HepG2 (cell line): ENCODE results near the gene GYS1. TPM values are rescaled to one million over a fixed set of nuclear protein-coding genes. Genes with fewer than 3 reads are reported as not detected.
A peak's percentile ranks its signal among the peaks of the same experiment; 100 is the strongest.

ENCODE experiments used
- ATF5 ChIP-seq: sonication (generic); formaldehyde crosslinking; IDR thresholded peaks from 2 replicates; pipeline ENCODE4 v1.4.0; 2020; ENCODE audit warnings: mild to moderate bottlenecking, low read depth, missing genetic modification reagents
- ATF7 ChIP-seq, 2 experiments: fragments of 450-650 bp in 1 of 2; sonication (generic) in 1 of 2; formaldehyde crosslinking in 1 of 2; IDR thresholded peaks; 2 replicates each; pipeline versions ENCODE4 v1.4.0 to v1.6.1; 2016 to 2020; ENCODE audit warnings: antibody characterized with exemption in 1 of 2, mild to moderate bottlenecking in 1 of 2, missing genetic modification reagents in 1 of 2
- ATF7-NPFF ChIP-seq: sonication (generic); formaldehyde crosslinking; IDR thresholded peaks from 2 replicates; pipeline ENCODE4 v1.8.1; 2023; ENCODE audit warnings: mild to moderate bottlenecking, low read depth, missing genetic modification reagents, moderate library complexity
- DNMT3B ChIP-seq: conservative IDR thresholded peaks from 2 replicates; pipeline ENCODE4 v1.6.1; 2016; ENCODE audit warnings: missing biosample characterization, control low read depth
- KLF12 ChIP-seq: sonication (generic); formaldehyde crosslinking; IDR thresholded peaks from 2 replicates; pipeline ENCODE4 v1.4.0; 2020; ENCODE audit warnings: missing genetic modification reagents, borderline replicate concordance
- MAFG ChIP-seq: sonication (generic); formaldehyde crosslinking; IDR thresholded peaks from 2 replicates; pipeline ENCODE4 v1.5.1; 2020; ENCODE audit warnings: mild to moderate bottlenecking, missing genetic modification reagents
- NFIC ChIP-seq: IDR thresholded peaks from 2 replicates; pipeline ENCODE4 v1.6.1; 2012; ENCODE audit warnings: mild to moderate bottlenecking, low read length, inconsistent platforms
- PBX3 ChIP-seq: sonication (generic); formaldehyde crosslinking; IDR thresholded peaks from 2 replicates; pipeline ENCODE4 v1.8.1; 2023; ENCODE audit warnings: missing genetic modification reagents, inconsistent platforms, borderline replicate concordance
- POLR2A ChIP-seq, 2 experiments: IDR thresholded peaks; 2 replicates each; pipeline ENCODE4 v1.6.1; 2011; ENCODE audit warnings: low read depth in 2 of 2, low read length in 2 of 2, mild to moderate bottlenecking in 1 of 2, moderate library complexity in 1 of 2; ENCODE audit not compliant: insufficient read depth in 1 of 2
- SIN3B ChIP-seq: fragments of 150-350 bp; IDR thresholded peaks from 2 replicates; pipeline ENCODE4 v1.6.1; 2014; ENCODE audit warnings: low read length
- SUZ12 ChIP-seq: fragments of 150-350 bp; IDR thresholded peaks from 2 replicates; pipeline ENCODE4 v1.6.1; 2014; ENCODE audit warnings: low read depth, low read length
- TRIM22 ChIP-seq: fragments of 450-650 bp; IDR thresholded peaks from 2 replicates; pipeline ENCODE4 v1.6.1; 2017
- U2AF2 ChIP-seq: fragments of 200-400 bp; formaldehyde crosslinking; IDR thresholded peaks from 2 replicates; pipeline ENCODE4 v1.6.1; 2017; ENCODE audit warnings: low read depth, mild to moderate bottlenecking, low read length
- YEATS2 ChIP-seq: sonication (generic); formaldehyde crosslinking; IDR thresholded peaks from 2 replicates; pipeline ENCODE4 v1.4.0; 2020; ENCODE audit warnings: missing genetic modification reagents, borderline replicate concordance
- ZNF235 ChIP-seq: sonication (generic); formaldehyde crosslinking; IDR thresholded peaks from 2 replicates; pipeline ENCODE4 v1.8.1; 2023; ENCODE audit warnings: mild to moderate bottlenecking, missing genetic modification reagents, borderline replicate concordance
- ZNF326 ChIP-seq: sonication (generic); formaldehyde crosslinking; IDR thresholded peaks from 2 replicates; pipeline ENCODE4 v1.4.0; 2020; ENCODE audit warnings: missing genetic modification reagents, borderline replicate concordance
- ZNF333 ChIP-seq: sonication (generic); formaldehyde crosslinking; IDR thresholded peaks from 2 replicates; pipeline ENCODE4 v1.4.0; 2020; ENCODE audit warnings: mild to moderate bottlenecking, missing genetic modification reagents, borderline replicate concordance
- ZNF44 ChIP-seq: sonication (generic); formaldehyde crosslinking; IDR thresholded peaks from 2 replicates; pipeline ENCODE4 v1.5.1; 2020; ENCODE audit warnings: mild to moderate bottlenecking, missing genetic modification reagents
- ZNF770 ChIP-seq: sonication (generic); formaldehyde crosslinking; IDR thresholded peaks from 2 replicates; pipeline ENCODE4 v1.5.0; 2020; ENCODE audit warnings: mild to moderate bottlenecking, missing genetic modification reagents
- polyA plus RNA-seq, 8 experiments: library from polyadenylated mRNA; depleted of rRNA in 3 of 8; stranded (reverse) in 7 of 8; unstranded in 1 of 8; fragments of >200 nt; fragmentation: Illumina TruSeq in 4 of 8; extraction: Trizol in 4 of 8; gene quantifications; 2 replicates each; pipeline versions ENCODE4 v1.2.1 to v1.2.3, GENCODE V29; 2011 to 2016; ENCODE audit warnings: low read depth in 4 of 8, missing spikeins in 1 of 8, mixed read lengths in 1 of 8; ENCODE audit not compliant: insufficient read depth in 1 of 8
- total RNA-seq, 5 experiments: library from RNA; depleted of rRNA; stranded (reverse); fragments of >200 nt; fragmentation: Illumina TruSeq; extraction: Trizol; gene quantifications; 2 replicates each; pipeline ENCODE4 v1.2.3, GENCODE V29; 2016; ENCODE audit warnings: low read depth in 1 of 5

The GYS1 gene
- total and polyA plus RNA-seq, 2 of the 13 experiments (the other 11 are each of a cell fraction or from before 2014, with no cell fraction given) = 18.4 to 42.1 TPM

- TF ChIP-seq ZNF770 = no peak
- no peak for TF ChIP-seq ZNF44
- TF ChIP-seq YEATS2 (CRISPR knock-in tag) = no peak
- no peak for TF ChIP-seq SUZ12
- no peak for TF ChIP-seq MAFG (CRISPR knock-in tag)
- no peak for TF ChIP-seq TRIM22
- no peak for TF ChIP-seq U2AF2
- TF ChIP-seq ZNF235 (CRISPR knock-in tag) = 0 out of 2 replicates have a peak, but pooled peaks have one; percentile 46
- no peak for TF ChIP-seq ZNF333 (CRISPR knock-in tag)
- TF ChIP-seq ATF5 (CRISPR knock-in tag) = no peak; the same call in 1 of the 2 replicates
- 0 out of 2 replicates have a peak, but pooled peaks have one; percentile 47 for TF ChIP-seq PBX3 (CRISPR knock-in tag)
- TF ChIP-seq ATF7 (IDR thresholded peaks at IDR 0.05) = 0 out of 2 replicates have a peak, but pooled peaks have one; percentile 10
- TF ChIP-seq ATF7 (CRISPR knock-in tag; IDR thresholded peaks at IDR 0.05) = no peak
- TF ChIP-seq ZNF326 (CRISPR knock-in tag) = no peak
- 0 out of 2 replicates have a peak, but pooled peaks have one; percentile 11 for TF ChIP-seq ATF7-NPFF (CRISPR knock-in tag)
- no peak for TF ChIP-seq SIN3B
- TF ChIP-seq POLR2A (IDR thresholded peaks at IDR 0.05; ENCODE audit: insufficient read depth in 1 of 2, low read depth in 2 of 2, low read length in 2 of 2) = peak; percentile 3 to 34; a peak in 2 of 4 replicates
- TF ChIP-seq KLF12 = peak; percentile 55; the same call in 1 of the 2 replicates
- peak; percentile 53; the same call in 1 of the 2 replicates for TF ChIP-seq NFIC
- no peak for TF ChIP-seq DNMT3B
Measured at GRCh38 chr19:48966541-48967345, 26.4 kb downstream of the GYS1 start (continued).
